Measurements from ENCODE around the gene MAP1LC3B.

MAP1LC3B gene

DNA sequence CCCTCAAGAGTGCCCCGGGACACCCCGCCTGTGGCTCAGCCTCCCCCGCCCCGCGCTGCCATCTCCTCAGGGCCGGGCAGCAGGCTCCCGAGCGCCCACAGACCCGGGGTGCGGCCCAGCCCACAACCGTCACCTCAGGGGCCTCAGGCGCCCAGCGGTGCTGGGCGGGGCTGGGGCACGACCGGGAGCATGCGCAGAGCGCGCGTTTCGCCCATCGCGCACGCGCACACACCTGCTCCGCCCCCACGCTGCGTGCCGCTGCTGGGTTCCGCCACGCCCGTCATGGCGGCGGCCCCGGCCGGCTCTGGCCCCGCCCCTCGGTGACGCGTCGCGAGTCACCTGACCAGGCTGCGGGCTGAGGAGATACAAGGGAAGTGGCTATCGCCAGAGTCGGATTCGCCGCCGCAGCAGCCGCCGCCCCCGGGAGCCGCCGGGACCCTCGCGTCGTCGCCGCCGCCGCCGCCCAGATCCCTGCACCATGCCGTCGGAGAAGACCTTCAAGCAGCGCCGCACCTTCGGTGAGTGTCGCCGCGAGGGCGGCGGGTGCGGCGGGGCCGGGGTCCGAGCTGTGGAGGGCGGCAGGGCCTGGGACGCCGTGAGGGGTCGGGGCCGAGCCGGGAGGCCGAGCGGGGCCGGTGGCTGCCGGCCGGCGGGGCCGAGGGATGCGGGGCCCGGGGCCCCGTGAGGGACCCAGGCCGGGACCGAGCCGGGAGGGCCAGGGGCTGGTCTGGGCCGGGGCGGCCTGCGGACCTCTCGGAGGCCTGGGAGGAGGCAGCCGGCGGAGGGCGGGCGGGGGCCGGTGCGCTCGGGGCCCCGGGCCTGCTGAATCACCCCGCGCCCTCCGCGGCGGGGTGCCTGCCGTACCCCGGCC, at the start of gene MAP1LC3B:
Gene MAP1LC3B (plus strand): TSS at position 387 of the 871 bp plus-strand sequence. CDS start 92 bp downstream, at position 479.
- peak within 1 kb of the TSS; percentile 87 to 97 (median 96) for H3K27ac Mint-ChIP-seq
- H3K27me3 Mint-ChIP-seq (ENCODE audit: low read depth): no peaks in the 10 kb centered on the region
- peaks cover 44% of the 10 kb centered on the region for H3K4me1 Mint-ChIP-seq
- peak within 1 kb of the TSS; percentile 96 to 99 (median 96) for H3K4me3 Mint-ChIP-seq
- peaks cover 4% of the 10 kb centered on the region for H3K36me3 Mint-ChIP-seq (ENCODE audit: low read depth)
- no peaks in the 10 kb centered on the region for H3K9me3 Mint-ChIP-seq
- TF ChIP-seq, protein P1, sequence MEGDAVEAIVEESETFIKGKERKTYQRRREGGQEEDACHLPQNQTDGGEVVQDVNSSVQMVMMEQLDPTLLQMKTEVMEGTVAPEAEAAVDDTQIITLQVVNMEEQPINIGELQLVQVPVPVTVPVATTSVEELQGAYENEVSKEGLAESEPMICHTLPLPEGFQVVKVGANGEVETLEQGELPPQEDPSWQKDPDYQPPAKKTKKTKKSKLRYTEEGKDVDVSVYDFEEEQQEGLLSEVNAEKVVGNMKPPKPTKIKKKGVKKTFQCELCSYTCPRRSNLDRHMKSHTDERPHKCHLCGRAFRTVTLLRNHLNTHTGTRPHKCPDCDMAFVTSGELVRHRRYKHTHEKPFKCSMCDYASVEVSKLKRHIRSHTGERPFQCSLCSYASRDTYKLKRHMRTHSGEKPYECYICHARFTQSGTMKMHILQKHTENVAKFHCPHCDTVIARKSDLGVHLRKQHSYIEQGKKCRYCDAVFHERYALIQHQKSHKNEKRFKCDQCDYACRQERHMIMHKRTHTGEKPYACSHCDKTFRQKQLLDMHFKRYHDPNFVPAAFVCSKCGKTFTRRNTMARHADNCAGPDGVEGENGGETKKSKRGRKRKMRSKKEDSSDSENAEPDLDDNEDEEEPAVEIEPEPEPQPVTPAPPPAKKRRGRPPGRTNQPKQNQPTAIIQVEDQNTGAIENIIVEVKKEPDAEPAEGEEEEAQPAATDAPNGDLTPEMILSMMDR (IDR thresholded peaks at IDR 0.05; ENCODE audit: unreplicated experiment in 3 of 3): no peak

GRCh38 chr16:87342504-87342903, 49.6 kb upstream of the MAP1LC3B start:
- Mint-ChIP-seq H3K4me3 (no peak overlapping the region), H3K36me3 (ENCODE audit: low read depth) (peaks cover 29% of the 10 kb centered on the region), H3K27me3 (ENCODE audit: low read depth) (no peaks in the 10 kb centered on the region), H3K4me1 (peaks cover 7% of the 10 kb centered on the region), H3K9me3 (no peaks in the 10 kb centered on the region), H3K27ac (no peak overlapping the region)
- TF ChIP-seq, protein P1 (IDR thresholded peaks at IDR 0.05; ENCODE audit: unreplicated experiment in 3 of 3): no peak

DNA sequence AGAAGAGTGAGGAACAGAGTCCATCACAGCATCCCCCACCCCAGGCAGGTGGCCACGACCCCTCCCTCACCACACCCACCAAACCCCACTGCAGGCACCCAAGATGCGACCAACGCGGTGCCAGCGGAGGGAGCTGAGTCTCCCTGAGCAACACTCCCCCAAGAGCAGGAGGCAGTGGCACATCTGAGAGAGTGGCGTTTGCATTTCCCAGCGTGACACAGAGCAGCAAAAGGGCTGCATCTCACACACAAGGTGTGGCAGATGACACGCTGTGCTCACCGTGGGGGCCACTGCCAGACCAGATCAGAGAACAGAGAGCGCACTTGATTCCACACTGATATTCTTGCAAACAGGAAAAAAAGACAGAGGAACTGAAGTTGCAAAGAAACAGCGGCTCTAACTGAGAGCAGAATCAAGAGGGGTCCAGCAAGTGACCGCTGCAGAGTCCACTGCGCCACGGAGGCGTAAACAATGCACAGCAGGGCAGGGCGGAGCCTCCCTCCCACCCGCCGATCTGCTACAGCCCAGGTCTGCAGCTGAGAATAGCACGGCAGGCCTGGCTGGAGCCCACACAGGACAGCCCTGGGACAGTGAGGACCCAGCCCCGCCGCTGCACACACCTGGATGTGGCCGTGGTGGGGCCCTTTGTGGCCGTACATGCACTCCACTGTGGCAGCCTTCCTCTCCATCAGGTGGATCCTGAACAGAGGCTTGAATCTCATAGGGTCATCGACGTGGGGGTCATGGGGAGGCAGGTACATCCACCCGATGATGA, 49.0 kb upstream of the MAP1LC3B start:
- Mint-ChIP-seq H3K27me3 (ENCODE audit: low read depth) (no peaks in the 10 kb centered on the region), H3K9me3 (no peaks in the 10 kb centered on the region), H3K27ac (no peak overlapping the region), H3K4me3 (no peak overlapping the region), H3K36me3 (ENCODE audit: low read depth) (peaks cover 29% of the 10 kb centered on the region), H3K4me1 (peaks cover 7% of the 10 kb centered on the region)
- TF ChIP-seq, protein P1 (IDR thresholded peaks at IDR 0.05; ENCODE audit: unreplicated experiment in 3 of 3): no peak

DNA sequence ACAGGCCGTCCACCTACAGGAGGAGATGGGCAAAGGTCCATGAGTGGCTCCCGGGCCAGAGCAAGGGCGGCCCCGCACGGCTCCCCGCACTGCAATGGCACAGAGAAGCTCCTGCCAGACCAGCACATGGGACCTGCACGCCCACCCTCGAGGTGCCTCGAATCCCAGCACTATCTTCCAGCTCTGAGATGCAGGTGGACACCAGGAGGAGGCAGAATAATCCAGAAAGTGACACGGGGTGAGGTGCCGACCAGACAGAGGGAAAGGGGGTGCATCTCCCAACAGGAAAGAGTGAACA, 48.4 kb upstream of the MAP1LC3B start:
- Mint-ChIP-seq H3K27ac (peak overlapping the region in 1 of 3 experiments; percentile 37), H3K4me1 (peaks cover 7% of the 10 kb centered on the region), H3K9me3 (no peaks in the 10 kb centered on the region), H3K36me3 (ENCODE audit: low read depth) (peaks cover 29% of the 10 kb centered on the region), H3K4me3 (no peak overlapping the region), H3K27me3 (ENCODE audit: low read depth) (no peaks in the 10 kb centered on the region)
- TF ChIP-seq, protein P1 (IDR thresholded peaks at IDR 0.05; ENCODE audit: unreplicated experiment in 3 of 3): no peak

GRCh38 chr16:87344165-87344930, 47.8 kb upstream of the MAP1LC3B start:
- no peaks in the 10 kb centered on the region for H3K27me3 Mint-ChIP-seq (ENCODE audit: low read depth)
- TF ChIP-seq, protein P1 (IDR thresholded peaks at IDR 0.05; ENCODE audit: unreplicated experiment in 3 of 3): no peak
- H3K36me3 Mint-ChIP-seq (ENCODE audit: low read depth): peaks cover 28% of the 10 kb centered on the region
- H3K4me3 Mint-ChIP-seq: no peak overlapping the region
- H3K4me1 Mint-ChIP-seq: peaks cover 7% of the 10 kb centered on the region
- peak overlapping the region in 1 of 3 experiments; percentile 37 for H3K27ac Mint-ChIP-seq
- H3K9me3 Mint-ChIP-seq: no peaks in the 10 kb centered on the region

Measured in nephron (organoid).